Measurements from ENCODE around the gene MAST4.
"Not testable (repeated sequence)": the region's sequence is repeated elsewhere in the genome, so short reads cannot be mapped to it uniquely, and the experiment has no call there.

Gene MAST4

GRCh38 chr5:66744040-66744439 lies 147.8 kb downstream of the MAST4 start:
- no peak for DNase-seq (ENCODE audit: low read depth)

- DNase-seq (ENCODE audit: low read depth), result no peak
Measured at GRCh38 chr5:66745297-66745696, 149.1 kb downstream of the MAST4 start.

DNA sequence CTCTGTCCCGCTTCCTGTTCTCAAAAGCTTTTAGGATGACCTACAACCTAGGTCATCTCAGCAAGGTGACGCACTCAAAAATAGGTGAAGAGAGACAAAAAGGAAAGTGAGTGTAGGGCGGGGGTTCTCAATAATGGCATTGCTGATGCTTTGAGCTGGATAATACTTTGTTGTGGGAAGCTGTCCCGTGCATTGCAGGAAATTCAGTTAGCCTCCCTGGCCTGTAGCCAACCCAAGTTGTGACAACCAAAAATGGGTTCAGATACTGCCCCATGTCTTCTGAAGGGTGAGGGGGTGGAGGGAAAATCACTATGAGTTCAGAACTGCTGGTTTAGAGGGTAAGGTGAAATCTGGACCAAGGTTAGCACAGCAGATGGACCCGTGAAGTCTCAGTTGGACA lies 151.4 kb downstream of the MAST4 start:
- DNase-seq (ENCODE audit: low read depth), result no peak

DNA sequence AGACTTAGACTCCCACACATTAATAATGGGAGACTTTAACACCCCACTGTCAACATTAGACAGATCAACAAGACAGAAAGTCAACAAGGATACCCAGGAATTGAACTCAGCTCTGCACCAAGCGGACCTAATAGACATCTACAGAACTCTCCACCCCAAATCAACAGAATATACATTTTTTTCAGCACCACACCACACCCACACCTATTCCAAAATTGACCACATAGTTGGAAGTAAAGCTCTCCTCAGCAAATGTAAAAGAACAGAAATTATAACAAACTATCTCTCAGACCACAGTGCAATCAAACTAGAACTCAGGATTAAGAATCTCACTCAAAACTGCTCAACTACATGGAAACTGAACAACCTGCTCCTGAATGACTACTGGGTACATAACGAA lies 156.5 kb downstream of the MAST4 start:
- DNase-seq (ENCODE audit: low read depth), result not testable (repeated sequence)

DNA sequence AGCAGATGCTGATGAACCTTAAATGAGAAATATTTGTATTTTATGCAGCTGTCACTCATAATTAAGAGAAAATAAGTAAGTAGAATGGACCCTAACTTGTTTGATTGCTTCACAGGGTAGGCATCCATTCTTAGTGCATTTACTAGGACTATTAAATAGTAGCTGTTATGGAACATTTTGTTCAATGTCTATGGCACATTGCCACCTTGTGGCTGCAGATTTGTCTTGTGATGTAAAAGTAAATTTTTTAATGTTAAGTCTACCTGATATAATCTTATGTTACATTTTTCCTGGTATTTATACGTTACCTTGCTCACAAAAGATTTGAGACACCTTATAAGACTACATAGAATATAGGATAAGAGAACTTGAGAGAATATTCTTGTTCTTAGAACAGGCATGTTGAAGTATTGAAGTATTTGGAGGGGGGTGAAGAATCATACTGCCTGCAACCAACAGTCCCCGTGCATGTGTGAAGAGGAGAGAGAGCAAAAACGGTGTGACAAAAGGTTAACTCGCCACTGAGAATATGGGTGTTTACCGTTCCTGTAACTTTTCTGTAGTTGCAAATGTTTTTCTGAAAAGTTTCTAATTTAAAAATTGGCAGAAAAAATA lies 161.1 kb downstream of the MAST4 start:
- DNase-seq (ENCODE audit: low read depth), result peak; percentile 3

DNA sequence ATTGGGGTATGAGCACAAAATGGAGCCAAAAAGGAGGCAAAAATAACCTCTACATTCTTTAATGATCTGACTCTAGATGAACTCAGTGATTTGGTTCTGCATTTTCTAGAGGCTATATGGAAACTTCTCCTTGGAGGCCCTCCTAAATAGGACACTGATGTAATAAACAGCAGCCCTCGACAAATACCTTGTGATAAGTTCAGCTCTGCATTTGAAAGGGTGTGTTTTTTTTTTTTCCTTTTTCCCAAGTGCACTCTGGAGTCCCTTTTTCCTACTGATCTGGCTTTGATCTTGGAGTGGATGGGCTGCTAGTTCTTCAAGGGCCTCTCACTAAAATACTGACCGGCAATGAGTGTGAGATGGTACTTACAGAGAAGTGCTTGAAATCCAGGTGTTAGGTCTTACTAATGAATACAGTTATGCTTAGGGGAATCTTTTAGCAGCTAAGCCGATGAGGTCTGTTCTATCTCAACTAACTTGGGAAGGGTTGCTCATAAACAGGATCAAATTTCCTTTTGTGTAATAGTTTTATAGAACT lies 161.7 kb downstream of the MAST4 start:
- no peak for DNase-seq (ENCODE audit: low read depth)

DNA sequence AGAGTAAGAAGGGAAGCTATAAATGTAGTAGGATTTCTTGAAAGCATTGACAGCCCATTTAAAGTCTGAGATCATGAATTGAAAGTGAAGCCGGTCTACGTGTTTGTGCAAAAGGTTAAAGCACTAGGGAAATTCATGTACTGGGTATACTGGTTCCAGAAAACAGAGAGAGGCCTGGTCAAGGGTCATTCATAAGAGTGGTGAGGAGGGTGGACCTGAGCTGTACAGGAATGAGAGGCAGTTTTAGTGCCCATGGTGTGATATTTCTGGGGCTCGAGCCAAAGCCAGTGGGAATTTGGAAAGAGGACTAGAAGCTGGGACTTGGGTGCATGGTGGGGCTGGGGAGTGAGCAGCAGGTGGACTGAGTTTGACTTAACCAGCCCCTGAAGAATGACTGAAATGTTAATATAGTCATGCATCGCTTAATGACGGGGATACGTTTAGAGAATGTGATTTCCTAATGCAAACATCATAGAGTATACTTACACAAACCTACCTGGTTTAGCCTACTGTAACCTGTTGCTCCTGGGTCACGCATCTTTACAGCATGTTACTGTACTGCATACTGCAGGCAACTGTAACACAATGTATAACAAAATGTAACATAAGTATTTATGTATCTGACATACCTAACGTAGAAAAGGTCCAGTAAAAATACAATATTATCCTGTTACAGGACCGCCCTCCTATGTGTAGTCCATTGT lies 173.0 kb downstream of the MAST4 start:
- DNase-seq (ENCODE audit: low read depth), result no peak

GRCh38 chr5:66769839-66770617 lies 173.8 kb downstream of the MAST4 start:
- no peak for DNase-seq (ENCODE audit: low read depth)

DNA sequence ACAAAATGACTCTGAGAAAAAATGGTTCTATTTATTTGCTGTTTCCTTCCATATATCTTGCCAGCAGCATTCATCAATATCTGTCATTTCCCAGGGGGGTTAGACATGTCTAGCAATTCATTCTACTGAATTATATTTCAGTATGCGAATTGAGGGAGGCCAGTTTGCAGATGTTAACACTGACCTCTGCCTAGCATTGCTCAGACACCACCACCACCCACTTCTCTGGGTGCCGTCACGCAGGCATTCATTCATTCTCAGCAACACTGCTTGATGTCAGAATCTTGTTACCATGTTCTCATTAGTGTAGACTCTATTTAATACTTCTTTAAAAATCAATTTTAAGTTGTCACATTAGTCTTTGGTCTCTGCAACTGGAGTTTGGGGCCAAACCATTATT lies 181.7 kb downstream of the MAST4 start:
- DNase-seq (ENCODE audit: low read depth), result no peak

- no peak for DNase-seq (ENCODE audit: low read depth)
Measured at GRCh38 chr5:66779528-66779927, 183.3 kb downstream of the MAST4 start.

GRCh38 chr5:66788556-66788955 lies 192.4 kb downstream of the MAST4 start:
- no peak for DNase-seq (ENCODE audit: low read depth)

DNA sequence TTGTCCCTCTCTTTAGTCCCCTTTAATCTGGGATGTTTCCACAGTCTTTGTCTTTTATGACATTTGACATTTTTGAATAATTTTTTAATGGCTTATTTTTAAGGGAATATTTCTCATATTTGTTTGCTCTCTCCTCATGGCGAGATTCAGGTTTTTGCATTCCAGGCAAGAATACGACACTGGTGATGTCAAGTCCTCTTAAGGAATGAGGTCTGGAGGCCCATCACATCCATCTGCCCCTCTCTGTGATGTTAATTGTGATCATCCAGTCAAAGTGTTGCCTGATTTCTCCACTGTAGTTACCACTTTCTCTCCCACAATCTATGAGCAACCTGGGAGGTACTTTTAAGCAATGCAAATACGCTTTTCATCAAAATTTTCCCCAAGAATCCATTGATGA lies 193.2 kb downstream of the MAST4 start:
- no peak for DNase-seq (ENCODE audit: low read depth)

- no peak for DNase-seq (ENCODE audit: low read depth)
Measured at GRCh38 chr5:66793049-66793448, 196.9 kb downstream of the MAST4 start.

DNA sequence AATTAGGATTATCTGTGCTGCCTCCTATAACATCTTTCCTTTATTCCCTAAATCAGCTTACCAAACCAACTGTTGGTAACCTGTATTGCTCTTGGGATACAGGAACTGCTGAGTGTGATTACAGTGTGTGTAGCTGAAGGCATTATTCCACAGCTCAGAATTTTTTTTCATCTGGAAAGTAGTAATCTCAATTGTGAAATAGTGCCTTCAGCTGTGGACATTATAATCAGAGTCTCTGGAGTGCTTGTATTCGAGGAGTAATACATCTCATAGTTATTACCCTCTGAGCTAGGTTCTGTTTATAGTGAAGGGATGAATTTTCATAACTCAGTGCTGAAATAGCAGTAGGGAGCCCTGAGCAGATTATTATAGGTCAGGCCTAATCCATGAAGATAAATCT lies 199.5 kb downstream of the MAST4 start:
- no peak for DNase-seq (ENCODE audit: low read depth)

DNA sequence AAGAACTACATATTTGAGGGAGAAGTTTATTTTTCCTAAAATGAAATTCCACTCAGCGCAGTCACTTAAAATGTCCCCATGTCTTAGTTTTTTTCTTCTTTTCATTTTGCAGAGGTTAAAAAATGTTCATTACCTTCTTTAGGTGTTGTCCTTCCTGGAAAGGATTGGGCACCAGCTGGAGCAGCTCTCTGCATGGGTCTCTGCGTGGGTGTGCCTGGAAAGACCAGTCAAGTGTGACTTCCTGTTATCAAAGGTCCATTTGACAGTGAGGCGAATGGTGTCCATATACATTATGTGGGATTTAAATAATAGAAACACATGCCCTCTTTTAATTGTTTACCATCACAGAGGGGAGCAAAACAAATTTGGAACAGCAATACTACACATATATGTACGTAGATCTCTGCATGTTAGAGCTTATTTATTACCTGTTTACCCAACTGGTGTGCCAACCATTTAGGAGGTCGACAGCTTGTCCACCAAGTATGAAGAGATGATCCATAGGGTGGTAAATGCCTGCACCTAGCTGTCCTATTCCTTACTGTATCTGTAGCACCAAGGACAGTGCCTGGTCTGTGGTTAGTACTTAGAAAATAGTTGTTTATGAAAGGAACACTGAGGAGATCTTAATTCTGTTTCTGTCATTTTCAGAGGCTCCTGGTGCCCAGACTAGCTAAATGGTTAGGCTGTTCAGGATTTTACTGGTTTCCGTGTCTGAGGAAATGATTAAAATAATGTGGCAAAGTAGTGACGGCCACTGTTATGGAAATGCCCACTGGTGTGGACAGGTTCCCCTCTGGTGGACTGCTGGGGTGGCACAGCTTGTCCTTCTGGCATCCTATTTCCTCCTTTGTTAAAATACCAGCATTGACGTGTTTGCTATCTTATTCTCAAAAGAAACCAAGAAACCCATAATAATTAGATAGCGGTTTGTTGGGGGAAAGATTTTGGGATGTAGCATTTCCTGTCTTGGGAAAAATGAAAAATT lies 200.4 kb downstream of the MAST4 start:
- DNase-seq (ENCODE audit: low read depth), result no peak

DNA sequence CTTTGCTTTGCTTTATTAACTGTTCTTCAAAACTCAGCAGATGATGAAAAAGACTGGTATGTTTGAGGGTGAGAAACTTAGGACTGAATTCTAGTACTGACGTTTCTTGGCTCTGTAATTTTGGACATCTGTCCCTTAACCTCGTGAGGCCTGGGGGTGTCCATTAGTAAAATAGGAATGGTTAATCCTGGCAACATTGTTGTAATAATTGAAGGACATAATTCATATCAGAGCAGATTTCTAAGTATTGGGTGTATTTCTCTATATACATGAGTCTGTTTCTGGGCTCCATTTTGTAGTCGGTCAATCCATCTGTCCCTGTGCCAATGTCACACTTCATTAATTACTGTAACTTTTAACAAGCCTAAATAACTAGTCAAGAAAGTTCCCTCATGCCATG lies 206.7 kb downstream of the MAST4 start:
- no peak for DNase-seq (ENCODE audit: low read depth)

- DNase-seq (ENCODE audit: low read depth), result no peak
Measured at GRCh38 chr5:66805514-66806430, 209.6 kb downstream of the MAST4 start.

- no peak for DNase-seq (ENCODE audit: low read depth)
Measured at GRCh38 chr5:66807743-66808142, 211.6 kb downstream of the MAST4 start.

DNA sequence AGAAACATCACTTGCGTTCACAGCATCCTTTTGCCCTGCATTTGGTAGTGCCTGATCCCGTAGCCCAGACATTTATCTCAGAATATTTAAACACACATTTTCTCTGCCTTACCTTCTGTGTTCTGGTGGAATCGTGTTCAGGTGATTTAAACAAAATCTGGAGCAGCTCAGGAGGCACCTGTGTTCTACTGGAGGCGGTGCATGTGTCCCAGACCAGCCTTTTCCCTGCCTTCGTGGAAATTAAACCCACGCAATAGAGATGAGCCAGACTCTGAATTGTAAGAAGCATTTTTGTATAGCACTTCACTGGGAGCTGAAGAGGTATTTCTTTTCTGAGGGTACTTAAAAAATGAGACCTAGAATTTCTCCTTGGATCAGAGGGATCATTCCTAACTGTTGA lies 212.5 kb downstream of the MAST4 start:
- no peak for DNase-seq (ENCODE audit: low read depth)

GRCh38 chr5:66810151-66810550 lies 214.0 kb downstream of the MAST4 start:
- no peak for DNase-seq (ENCODE audit: low read depth)

- no peak for DNase-seq (ENCODE audit: low read depth)
Measured at GRCh38 chr5:66810848-66811261, 214.7 kb downstream of the MAST4 start.

Data from stimulated activated CD4-positive, alpha-beta T cell treated with anti-CD3 and anti-CD28 coated beads, Interleukin-2, amount 100 ng/mL, for 4 hours (primary cell).